Measurements from ENCODE around the gene PITRM1.

The PITRM1 gene

DNA sequence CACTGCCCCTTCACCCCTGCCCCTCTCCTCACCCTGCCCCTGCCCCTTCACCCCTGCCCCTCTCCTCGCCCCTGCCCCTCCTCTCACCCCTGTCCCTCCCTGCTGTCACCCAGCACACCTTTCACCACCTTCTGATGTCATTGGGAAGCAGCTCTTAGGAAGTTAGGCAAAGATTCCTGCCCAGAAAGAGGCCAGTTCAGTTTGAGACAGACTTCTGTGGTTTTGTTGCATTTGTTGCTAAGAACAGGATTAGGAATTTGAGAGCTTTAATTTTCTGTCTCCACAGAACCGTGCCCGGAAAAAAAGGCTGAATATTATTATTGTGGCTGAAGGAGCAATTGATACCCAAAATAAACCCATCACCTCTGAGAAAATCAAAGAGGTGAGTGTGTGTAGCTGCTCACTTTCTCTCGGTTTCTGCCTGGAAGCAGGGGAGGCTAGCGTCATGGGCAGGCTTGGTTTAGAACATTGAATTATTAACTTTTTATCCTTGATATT lies 65.6 kb downstream of the PITRM1 start:
- TF ChIP-seq, protein P1, sequence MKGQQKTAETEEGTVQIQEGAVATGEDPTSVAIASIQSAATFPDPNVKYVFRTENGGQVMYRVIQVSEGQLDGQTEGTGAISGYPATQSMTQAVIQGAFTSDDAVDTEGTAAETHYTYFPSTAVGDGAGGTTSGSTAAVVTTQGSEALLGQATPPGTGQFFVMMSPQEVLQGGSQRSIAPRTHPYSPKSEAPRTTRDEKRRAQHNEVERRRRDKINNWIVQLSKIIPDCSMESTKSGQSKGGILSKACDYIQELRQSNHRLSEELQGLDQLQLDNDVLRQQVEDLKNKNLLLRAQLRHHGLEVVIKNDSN (IDR thresholded peaks at IDR 0.05) = no peak
- TF ChIP-seq YY1 (IDR thresholded peaks at IDR 0.05; ENCODE audit: low read depth) (no peak), TCF12 (IDR thresholded peaks at IDR 0.05; ENCODE audit: low read depth) (no peak), ZBTB7A (IDR thresholded peaks at IDR 0.05; ENCODE audit: low read depth) (no peak), NFIC (IDR thresholded peaks at IDR 0.05) (no peak), TEAD4 (IDR thresholded peaks at IDR 0.05) (no peak), TAF1 (IDR thresholded peaks at IDR 0.05; ENCODE audit: low read depth) (no peak), CREB1 (IDR thresholded peaks at IDR 0.05; ENCODE audit: low read depth) (no peak), EP300 (IDR thresholded peaks at IDR 0.05; ENCODE audit: borderline replicate concordance) (no peak), CEBPB (IDR thresholded peaks at IDR 0.05) (no peak), EGR1 (IDR thresholded peaks at IDR 0.05) (no peak)
- TF ChIP-seq, protein P2, sequence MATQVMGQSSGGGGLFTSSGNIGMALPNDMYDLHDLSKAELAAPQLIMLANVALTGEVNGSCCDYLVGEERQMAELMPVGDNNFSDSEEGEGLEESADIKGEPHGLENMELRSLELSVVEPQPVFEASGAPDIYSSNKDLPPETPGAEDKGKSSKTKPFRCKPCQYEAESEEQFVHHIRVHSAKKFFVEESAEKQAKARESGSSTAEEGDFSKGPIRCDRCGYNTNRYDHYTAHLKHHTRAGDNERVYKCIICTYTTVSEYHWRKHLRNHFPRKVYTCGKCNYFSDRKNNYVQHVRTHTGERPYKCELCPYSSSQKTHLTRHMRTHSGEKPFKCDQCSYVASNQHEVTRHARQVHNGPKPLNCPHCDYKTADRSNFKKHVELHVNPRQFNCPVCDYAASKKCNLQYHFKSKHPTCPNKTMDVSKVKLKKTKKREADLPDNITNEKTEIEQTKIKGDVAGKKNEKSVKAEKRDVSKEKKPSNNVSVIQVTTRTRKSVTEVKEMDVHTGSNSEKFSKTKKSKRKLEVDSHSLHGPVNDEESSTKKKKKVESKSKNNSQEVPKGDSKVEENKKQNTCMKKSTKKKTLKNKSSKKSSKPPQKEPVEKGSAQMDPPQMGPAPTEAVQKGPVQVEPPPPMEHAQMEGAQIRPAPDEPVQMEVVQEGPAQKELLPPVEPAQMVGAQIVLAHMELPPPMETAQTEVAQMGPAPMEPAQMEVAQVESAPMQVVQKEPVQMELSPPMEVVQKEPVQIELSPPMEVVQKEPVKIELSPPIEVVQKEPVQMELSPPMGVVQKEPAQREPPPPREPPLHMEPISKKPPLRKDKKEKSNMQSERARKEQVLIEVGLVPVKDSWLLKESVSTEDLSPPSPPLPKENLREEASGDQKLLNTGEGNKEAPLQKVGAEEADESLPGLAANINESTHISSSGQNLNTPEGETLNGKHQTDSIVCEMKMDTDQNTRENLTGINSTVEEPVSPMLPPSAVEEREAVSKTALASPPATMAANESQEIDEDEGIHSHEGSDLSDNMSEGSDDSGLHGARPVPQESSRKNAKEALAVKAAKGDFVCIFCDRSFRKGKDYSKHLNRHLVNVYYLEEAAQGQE (IDR thresholded peaks at IDR 0.05; ENCODE audit: low read depth) = no peak

DNA sequence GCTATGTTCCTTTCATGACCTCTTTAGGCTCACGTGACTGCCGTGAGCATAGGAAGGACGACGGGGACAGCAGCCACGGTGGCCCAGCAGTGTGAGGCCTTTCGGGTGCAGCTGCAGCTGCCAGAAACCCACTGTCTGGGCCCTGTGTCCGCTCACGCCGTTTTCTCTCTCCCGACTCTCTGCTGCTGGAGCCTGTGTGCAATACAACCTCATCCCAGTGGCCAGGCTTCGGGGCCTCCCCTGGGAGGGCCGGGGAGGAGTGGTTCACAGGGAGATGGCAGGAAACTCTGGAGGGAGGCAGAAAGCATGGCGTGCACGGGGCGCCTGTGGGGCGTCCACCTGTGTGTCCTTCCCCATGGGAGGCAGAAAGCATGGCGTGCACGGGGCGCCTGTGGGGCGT lies 66.7 kb downstream of the PITRM1 start:
- TF ChIP-seq TAF1 (IDR thresholded peaks at IDR 0.05; ENCODE audit: low read depth) (no peak), TCF12 (IDR thresholded peaks at IDR 0.05; ENCODE audit: low read depth) (no peak), YY1 (IDR thresholded peaks at IDR 0.05; ENCODE audit: low read depth) (no peak), NFIC (IDR thresholded peaks at IDR 0.05) (no peak), EP300 (IDR thresholded peaks at IDR 0.05; ENCODE audit: borderline replicate concordance) (no peak), FOXM1 (IDR thresholded peaks at IDR 0.05; ENCODE audit: borderline replicate concordance, low read depth) (no peak), ZBTB7A (IDR thresholded peaks at IDR 0.05; ENCODE audit: low read depth) (no peak), CEBPB (IDR thresholded peaks at IDR 0.05) (no peak), EGR1 (IDR thresholded peaks at IDR 0.05) (no peak)
- TF ChIP-seq, protein P1 (IDR thresholded peaks at IDR 0.05) = no peak
- TF ChIP-seq, protein P3, sequence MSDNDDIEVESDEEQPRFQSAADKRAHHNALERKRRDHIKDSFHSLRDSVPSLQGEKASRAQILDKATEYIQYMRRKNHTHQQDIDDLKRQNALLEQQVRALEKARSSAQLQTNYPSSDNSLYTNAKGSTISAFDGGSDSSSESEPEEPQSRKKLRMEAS (IDR thresholded peaks at IDR 0.05) = no peak

DNA sequence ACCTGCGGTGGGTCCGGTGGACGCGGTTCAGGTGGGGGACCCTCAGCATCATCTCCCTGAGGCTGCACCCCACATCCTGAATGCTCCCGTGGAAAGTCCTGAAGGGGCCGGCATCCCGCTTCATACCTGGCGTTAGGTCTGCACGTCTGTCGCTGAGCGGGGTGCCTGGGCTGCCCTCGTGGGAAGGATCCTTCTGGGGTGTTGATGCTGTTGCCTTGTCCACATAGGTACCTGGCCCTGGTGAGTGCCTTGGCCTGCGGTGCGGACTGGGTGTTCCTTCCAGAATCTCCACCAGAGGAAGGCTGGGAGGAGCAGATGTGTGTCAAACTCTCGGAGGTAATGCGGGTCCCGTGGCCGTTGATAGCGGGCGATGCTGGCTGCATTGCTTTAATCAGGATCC lies 67.4 kb downstream of the PITRM1 start:
- TF ChIP-seq TEAD4 (IDR thresholded peaks at IDR 0.05) (no peak), CREB1 (IDR thresholded peaks at IDR 0.05; ENCODE audit: low read depth) (no peak), CEBPB (IDR thresholded peaks at IDR 0.05) (no peak), TCF12 (IDR thresholded peaks at IDR 0.05; ENCODE audit: low read depth) (no peak), FOXM1 (IDR thresholded peaks at IDR 0.05; ENCODE audit: borderline replicate concordance, low read depth) (no peak), ZBTB7A (IDR thresholded peaks at IDR 0.05; ENCODE audit: low read depth) (no peak), NFIC (IDR thresholded peaks at IDR 0.05) (no peak), RAD21 (IDR thresholded peaks at IDR 0.05; ENCODE audit: low read depth) (no peak)
- TF ChIP-seq, protein P3 (IDR thresholded peaks at IDR 0.05) = no peak
- TF ChIP-seq, protein P2 (IDR thresholded peaks at IDR 0.05; ENCODE audit: low read depth) = no peak

DNA sequence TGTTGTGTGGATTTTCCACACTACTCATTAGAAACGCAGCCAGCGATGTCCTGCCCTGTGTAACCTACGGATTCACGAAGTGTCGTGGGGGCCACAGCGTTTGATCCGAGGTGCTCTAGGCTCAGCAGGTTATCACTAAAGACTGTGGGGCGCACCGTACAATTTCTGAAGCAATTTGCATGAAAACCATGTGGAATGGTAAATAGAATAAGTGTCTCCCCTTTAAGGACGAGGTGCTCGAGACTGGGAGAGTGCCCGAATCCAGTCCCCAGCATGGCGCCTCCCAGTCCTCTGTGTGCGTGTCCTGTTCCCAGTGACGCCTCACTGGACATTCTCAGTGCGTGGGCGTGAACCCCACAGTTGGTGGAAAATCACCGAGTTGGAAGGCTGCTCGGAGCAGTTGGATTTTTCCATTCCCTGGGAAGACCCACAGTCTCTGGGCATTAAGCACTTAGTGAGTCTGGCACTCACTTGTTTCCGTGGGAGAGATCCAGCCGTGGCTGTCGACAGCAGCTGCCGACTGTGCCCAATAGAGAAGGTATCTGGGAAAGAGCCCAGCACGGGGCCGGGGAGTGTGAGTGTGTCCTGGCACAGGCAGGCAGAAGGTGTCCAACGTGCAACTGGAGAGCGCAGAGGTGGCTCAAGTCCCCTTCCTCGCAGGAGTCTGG lies 68.2 kb downstream of the PITRM1 start:
- TF ChIP-seq YY1 (IDR thresholded peaks at IDR 0.05; ENCODE audit: low read depth) (no peak), FOXM1 (IDR thresholded peaks at IDR 0.05; ENCODE audit: borderline replicate concordance, low read depth) (no peak), ZBTB7A (IDR thresholded peaks at IDR 0.05; ENCODE audit: low read depth) (no peak), EP300 (IDR thresholded peaks at IDR 0.05; ENCODE audit: borderline replicate concordance) (no peak), TEAD4 (IDR thresholded peaks at IDR 0.05) (no peak), NFIC (IDR thresholded peaks at IDR 0.05) (no peak), CREB1 (IDR thresholded peaks at IDR 0.05; ENCODE audit: low read depth) (no peak), TAF1 (IDR thresholded peaks at IDR 0.05; ENCODE audit: low read depth) (no peak), EGR1 (IDR thresholded peaks at IDR 0.05) (no peak), TCF12 (IDR thresholded peaks at IDR 0.05; ENCODE audit: low read depth) (no peak)
- TF ChIP-seq, protein P3 (IDR thresholded peaks at IDR 0.05) = no peak
- TF ChIP-seq, protein P2 (IDR thresholded peaks at IDR 0.05; ENCODE audit: low read depth) = no peak

Data from Ishikawa (cell line).